ENCODE results near the gene ATP13A4. TPM values are rescaled to one million over a fixed set of nuclear protein-coding genes. Genes with fewer than 3 reads are reported as not detected.

The ATP13A4 gene
- polyA plus RNA-seq, 1 donor (not counting 4 experiments of a cell fraction or from before 2014, with no cell fraction given): 0.16 TPM

DNA sequence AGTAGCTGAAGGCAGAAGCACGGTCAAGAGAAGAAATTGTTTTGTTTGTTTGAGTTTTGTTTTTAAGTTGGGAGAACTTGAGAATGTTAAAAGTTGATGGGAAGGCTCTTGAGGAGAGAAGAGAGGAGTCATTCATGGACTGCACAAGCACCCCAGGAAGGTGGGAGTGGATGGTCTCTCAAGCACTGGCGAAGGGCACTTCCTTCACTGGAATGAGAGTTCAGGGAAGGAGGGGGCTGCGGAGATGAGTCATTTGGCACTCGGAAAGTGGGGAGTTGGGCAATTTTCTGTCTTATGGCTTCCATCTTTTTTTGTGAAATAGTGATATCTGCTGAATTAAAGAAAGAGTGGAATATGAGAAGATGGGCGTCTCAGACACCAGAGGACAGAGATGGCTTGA, 66.0 kb downstream of the ATP13A4 start:
- H2AFZ ChIP-seq (ENCODE audit: control insufficient read depth, low read length): no peak overlapping the region
- H3K9ac ChIP-seq (ENCODE audit: control insufficient read depth, extremely low read depth, insufficient read depth, low read length): no peak overlapping the region
- FAIRE-seq (no peak), DNase-seq (ENCODE audit: low read depth, low spot score) (no peak)
- TF ChIP-seq, protein P1, sequence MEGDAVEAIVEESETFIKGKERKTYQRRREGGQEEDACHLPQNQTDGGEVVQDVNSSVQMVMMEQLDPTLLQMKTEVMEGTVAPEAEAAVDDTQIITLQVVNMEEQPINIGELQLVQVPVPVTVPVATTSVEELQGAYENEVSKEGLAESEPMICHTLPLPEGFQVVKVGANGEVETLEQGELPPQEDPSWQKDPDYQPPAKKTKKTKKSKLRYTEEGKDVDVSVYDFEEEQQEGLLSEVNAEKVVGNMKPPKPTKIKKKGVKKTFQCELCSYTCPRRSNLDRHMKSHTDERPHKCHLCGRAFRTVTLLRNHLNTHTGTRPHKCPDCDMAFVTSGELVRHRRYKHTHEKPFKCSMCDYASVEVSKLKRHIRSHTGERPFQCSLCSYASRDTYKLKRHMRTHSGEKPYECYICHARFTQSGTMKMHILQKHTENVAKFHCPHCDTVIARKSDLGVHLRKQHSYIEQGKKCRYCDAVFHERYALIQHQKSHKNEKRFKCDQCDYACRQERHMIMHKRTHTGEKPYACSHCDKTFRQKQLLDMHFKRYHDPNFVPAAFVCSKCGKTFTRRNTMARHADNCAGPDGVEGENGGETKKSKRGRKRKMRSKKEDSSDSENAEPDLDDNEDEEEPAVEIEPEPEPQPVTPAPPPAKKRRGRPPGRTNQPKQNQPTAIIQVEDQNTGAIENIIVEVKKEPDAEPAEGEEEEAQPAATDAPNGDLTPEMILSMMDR (optimal IDR thresholded peaks at IDR 0.05 in 1 of 3, IDR thresholded peaks at IDR 0.05 in 1 of 3, conservative IDR thresholded peaks at IDR 0.05 in 1 of 3; ENCODE audit: extremely low read depth in 1 of 3, insufficient read depth in 2 of 3, low read length in 3 of 3): no peak
- no peak for TF ChIP-seq EZH2 (IDR thresholded peaks at IDR 0.05; ENCODE audit: low read length)
- no peak overlapping the region for H3K27ac ChIP-seq (ENCODE audit: control insufficient read depth, insufficient read depth, low read length)
- H3K27me3 ChIP-seq (ENCODE audit: control insufficient read depth, extremely low read depth, insufficient read depth, low read length): no peaks in the 10 kb centered on the region
- H3K79me2 ChIP-seq (ENCODE audit: control insufficient read depth, insufficient read depth, low read length): no peaks in the 10 kb centered on the region
- dilution Hi-C loops (cut with MboI; ENCODE audit: extremely low pct_ligation_motif_present, low sequenced_read_pairs): no loop called here
- no peaks in the 10 kb centered on the region for H3K9me3 ChIP-seq (ENCODE audit: control insufficient read depth, low read depth, low read length)
- no peaks in the 10 kb centered on the region for H4K20me1 ChIP-seq (ENCODE audit: control insufficient read depth, extremely low read depth, insufficient read depth, low read length)
- no peaks in the 10 kb centered on the region for H3K4me1 ChIP-seq (ENCODE audit: control insufficient read depth, extremely low read depth, insufficient read depth, low read length)
- no peaks in the 10 kb centered on the region for H3K36me3 ChIP-seq (ENCODE audit: control insufficient read depth in 2 of 2, extremely low read depth in 1 of 2, insufficient read depth in 2 of 2, low read length in 2 of 2)
- no peaks in the 10 kb centered on the region for H3K9me1 ChIP-seq (ENCODE audit: control insufficient read depth, extremely low read depth, insufficient read depth, low read length)
- no peak overlapping the region for H3K4me2 ChIP-seq (ENCODE audit: control insufficient read depth, extremely low read depth, insufficient read depth, low read depth, low read length)
- no peak overlapping the region for H3K4me3 ChIP-seq (ENCODE audit: control insufficient read depth in 2 of 3, extremely low read depth in 1 of 3, insufficient read depth in 2 of 3, low read depth in 1 of 3, low read length in 3 of 3)

DNA sequence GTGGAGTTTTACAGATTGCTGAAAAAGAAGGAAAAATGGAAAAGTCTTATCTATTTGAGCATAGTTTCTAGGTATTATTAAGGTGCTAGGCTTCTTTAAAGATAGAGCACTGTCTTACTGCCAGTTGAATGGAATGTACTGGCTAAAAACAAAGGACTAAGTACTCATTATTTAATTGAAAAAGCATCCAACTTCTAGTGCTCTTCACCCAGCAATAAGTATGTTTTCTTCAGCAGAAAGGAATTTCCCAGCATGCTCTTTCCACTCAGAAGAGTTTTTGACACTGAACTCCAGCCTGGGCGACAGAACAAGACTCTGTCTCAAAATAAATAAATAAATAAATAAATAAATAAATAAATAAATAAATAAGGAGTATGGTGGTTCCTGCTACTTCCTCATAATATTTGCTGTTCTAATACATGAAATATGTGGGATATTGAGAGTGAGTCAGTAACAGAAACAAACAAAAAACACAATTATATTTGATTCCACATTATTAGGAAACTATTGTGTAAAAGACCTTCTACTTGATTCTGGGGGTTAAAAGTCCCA, 70.6 kb downstream of the ATP13A4 start:
- no peak overlapping the region for H2AFZ ChIP-seq (ENCODE audit: control insufficient read depth, low read length)
- no peak overlapping the region for H3K4me2 ChIP-seq (ENCODE audit: control insufficient read depth, extremely low read depth, insufficient read depth, low read depth, low read length)
- DNase-seq (ENCODE audit: low read depth, low spot score): no peak
- TF ChIP-seq, protein P1 (optimal IDR thresholded peaks at IDR 0.05 in 1 of 3, IDR thresholded peaks at IDR 0.05 in 1 of 3, conservative IDR thresholded peaks at IDR 0.05 in 1 of 3; ENCODE audit: extremely low read depth in 1 of 3, insufficient read depth in 2 of 3, low read length in 3 of 3): no peak
- no peak for TF ChIP-seq EZH2 (IDR thresholded peaks at IDR 0.05; ENCODE audit: low read length)
- H3K9me1 ChIP-seq (ENCODE audit: control insufficient read depth, extremely low read depth, insufficient read depth, low read length): no peaks in the 10 kb centered on the region
- H3K9ac ChIP-seq (ENCODE audit: control insufficient read depth, extremely low read depth, insufficient read depth, low read length): no peak overlapping the region
- no peaks in the 10 kb centered on the region for H3K79me2 ChIP-seq (ENCODE audit: control insufficient read depth, insufficient read depth, low read length)
- no peak overlapping the region for H3K27ac ChIP-seq (ENCODE audit: control insufficient read depth, insufficient read depth, low read length)
- H3K27me3 ChIP-seq (ENCODE audit: control insufficient read depth, extremely low read depth, insufficient read depth, low read length): no peaks in the 10 kb centered on the region
- dilution Hi-C loops (cut with MboI; ENCODE audit: extremely low pct_ligation_motif_present, low sequenced_read_pairs): no loop called here
- H4K20me1 ChIP-seq (ENCODE audit: control insufficient read depth, extremely low read depth, insufficient read depth, low read length): no peaks in the 10 kb centered on the region
- FAIRE-seq: no peak
- H3K9me3 ChIP-seq (ENCODE audit: control insufficient read depth, low read depth, low read length): no peaks in the 10 kb centered on the region
- no peaks in the 10 kb centered on the region for H3K36me3 ChIP-seq (ENCODE audit: control insufficient read depth in 2 of 2, extremely low read depth in 1 of 2, insufficient read depth in 2 of 2, low read length in 2 of 2)
- H3K4me3 ChIP-seq (ENCODE audit: control insufficient read depth in 2 of 3, extremely low read depth in 1 of 3, insufficient read depth in 2 of 3, low read depth in 1 of 3, low read length in 3 of 3): no peak overlapping the region
- H3K4me1 ChIP-seq (ENCODE audit: control insufficient read depth, extremely low read depth, insufficient read depth, low read length): no peaks in the 10 kb centered on the region

Measured in keratinocyte (primary cell).